Astrocyte of the cerebellum (primary cell): Measurements from ENCODE around the gene LAMB2.

ENCODE experiments used
- DNase-seq: peaks from one replicate; pipeline ENCODE4 v3.0.0-alpha.2; 2011; ENCODE audit warnings: low read depth
- H3K4me3 ChIP-seq: 2 replicates; pipeline ENCODE4 v1.5.1; 2011; ENCODE audit warnings: mild to moderate bottlenecking, low read depth, low read length, moderate library complexity
- CTCF ChIP-seq: IDR thresholded peaks from 2 replicates; pipeline ENCODE4 v1.5.1; 2012; ENCODE audit warnings: low read length, low read depth, moderate library complexity, mild to moderate bottlenecking; ENCODE audit errors: missing control alignments
- in situ Hi-C: cut with HindIII; loops from 2 replicates; pipeline ENCODE4 v1.10.0; 2017; ENCODE audit warnings: low sequenced_read_pairs

LAMB2 gene

GRCh38 chr3:49093853-49094767, 38.7 kb downstream of the LAMB2 start, which contains the start of gene QRICH1:
Gene QRICH1, minus strand, starts transcription at chr3:49094071. Its CDS starts 17,054 bp downstream, at chr3:49077017.
- in situ Hi-C loops: no loop called here
- TF ChIP-seq CTCF: peak; percentile 68
- peak; percentile 97 for DNase-seq
- peak within 1 kb of the TSS; percentile 75 for H3K4me3 ChIP-seq

GRCh38 chr3:49092938-49093852, 39.7 kb downstream of the LAMB2 start:
- H3K4me3 ChIP-seq: peak overlapping the region; percentile 75
- TF ChIP-seq CTCF: no peak
- peak; percentile 52 for DNase-seq
- in situ Hi-C loops: no loop called here

GRCh38 chr3:49081429-49081828, 51.4 kb downstream of the LAMB2 start:
- no peak for DNase-seq
- no peak for TF ChIP-seq CTCF
- H3K4me3 ChIP-seq: no peak overlapping the region
- in situ Hi-C loops: no loop called here

- in situ Hi-C loops: no loop called here
- no peak for TF ChIP-seq CTCF
- no peak overlapping the region for H3K4me3 ChIP-seq
- no peak for DNase-seq
Observed at GRCh38 chr3:49079270-49079669, 53.6 kb downstream of the LAMB2 start.

GRCh38 chr3:49076646-49077045, 56.2 kb downstream of the LAMB2 start:
- in situ Hi-C loops: no loop called here
- no peak for DNase-seq
- no peak overlapping the region for H3K4me3 ChIP-seq
- TF ChIP-seq CTCF: no peak

GRCh38 chr3:49076116-49076515, 56.7 kb downstream of the LAMB2 start:
- TF ChIP-seq CTCF: no peak
- no peak for DNase-seq
- no peak overlapping the region for H3K4me3 ChIP-seq
- in situ Hi-C loops: no loop called here
